MM.1S (cell line): ENCODE results near the gene GNB1.

Experiments used
- DNase-seq: peaks from one replicate; pipeline ENCODE4 v3.0.0-alpha.2; 2015
- H2AFZ ChIP-seq: fragments of 300-600 bp; sonication (generic); 2 replicates; pipeline ENCODE4 v1.6.0; 2016; ENCODE audit warnings: antibody characterized with exemption, low read length
- H3F3A ChIP-seq: fragments of 300-600 bp; sonication (generic); 2 replicates; pipeline ENCODE4 v1.6.1; 2016; ENCODE audit warnings: mild to moderate bottlenecking, antibody characterized with exemption, low read length, moderate library complexity, mixed read lengths; ENCODE audit not compliant: insufficient read depth
- H3K27ac ChIP-seq: fragments of 300-600 bp; sonication (generic); 2 replicates; pipeline ENCODE4 v1.5.1; 2016; ENCODE audit warnings: mild to moderate bottlenecking, low read length
- H3K27me3 ChIP-seq: fragments of 300-600 bp; sonication (generic); replicated peaks from 2 replicates; pipeline ENCODE4 v1.6.0; 2016; ENCODE audit warnings: low read length; ENCODE audit not compliant: insufficient read depth
- H3K36me3 ChIP-seq: fragments of 300-600 bp; sonication (generic); replicated peaks from 2 replicates; pipeline ENCODE4 v1.6.1; 2016; ENCODE audit warnings: mild to moderate bottlenecking, low read length, mixed read lengths; ENCODE audit not compliant: insufficient read depth
- H3K4me1 ChIP-seq: fragments of 300-600 bp; sonication (generic); 2 replicates; pipeline ENCODE4 v1.6.1; 2016; ENCODE audit warnings: low read length, mixed read lengths
- H3K4me2 ChIP-seq: fragments of 300-600 bp; sonication (generic); 2 replicates; pipeline ENCODE4 v1.6.0; 2016; ENCODE audit warnings: low read depth, low read length
- H3K4me3 ChIP-seq: fragments of 300-600 bp; sonication (generic); 2 replicates; pipeline ENCODE4 v1.5.1; 2016; ENCODE audit warnings: low read length, mixed read lengths
- H3K79me2 ChIP-seq: fragments of 300-600 bp; sonication (generic); 2 replicates; pipeline ENCODE4 v1.6.1; 2016; ENCODE audit warnings: mixed run types, low read length, mixed read lengths
- H3K9ac ChIP-seq: fragments of 300-600 bp; sonication (generic); 2 replicates; pipeline ENCODE4 v1.6.1; 2016; ENCODE audit warnings: low read length, mixed read lengths
- H3K9me2 ChIP-seq: fragments of 300-600 bp; sonication (generic); replicated peaks from 2 replicates; pipeline ENCODE4 v1.6.1; 2016; ENCODE audit warnings: mild to moderate bottlenecking, low read length, mixed read lengths; ENCODE audit not compliant: insufficient read depth
- H3K9me3 ChIP-seq: fragments of 300-600 bp; sonication (generic); replicated peaks from 2 replicates; pipeline ENCODE4 v1.6.1; 2016; ENCODE audit warnings: mild to moderate bottlenecking, low read length, mixed read lengths; ENCODE audit not compliant: insufficient read depth
- H4K20me1 ChIP-seq: fragments of 300-600 bp; sonication (generic); 2 replicates; pipeline ENCODE4 v1.6.1; 2016; ENCODE audit warnings: mild to moderate bottlenecking, low read length, moderate library complexity, mixed read lengths; ENCODE audit not compliant: insufficient read depth
- CTCF ChIP-seq: fragments of 300-600 bp; sonication (generic); IDR thresholded peaks from 2 replicates; pipeline ENCODE4 v1.5.1; 2016; ENCODE audit warnings: antibody characterized with exemption, low read length, mixed read lengths
- EZH2 ChIP-seq: fragments of 300-600 bp; sonication (generic); optimal IDR thresholded peaks from 2 replicates; pipeline ENCODE3; 2017; ENCODE audit warnings: low read depth, mild to moderate bottlenecking, antibody characterized with exemption, low read length, mixed read lengths
- EZH2phosphoT487 ChIP-seq: fragments of 300-600 bp; sonication (generic); IDR thresholded peaks from 2 replicates; pipeline ENCODE4 v1.6.1; 2018; ENCODE audit warnings: antibody characterized with exemption, low read length

Gene GNB1

DNA sequence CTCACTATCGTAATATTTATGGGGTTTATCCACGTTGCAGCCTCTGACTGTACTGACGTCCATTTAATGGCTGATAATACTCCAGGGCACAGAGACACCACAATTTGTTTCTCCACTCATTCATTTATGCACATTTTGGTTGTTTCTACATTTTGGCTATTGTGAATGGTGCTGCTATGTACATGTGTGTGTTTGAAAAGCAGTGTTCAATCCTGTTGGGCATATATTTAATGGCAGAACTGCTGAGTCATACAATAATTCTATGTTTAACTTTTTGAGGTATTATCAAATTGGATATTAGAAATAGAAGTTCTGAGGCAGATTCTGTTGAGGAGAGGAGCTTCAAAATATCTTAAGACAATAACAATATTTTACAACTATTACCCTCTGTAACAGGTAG, 73.7 kb downstream of the GNB1 start:
- H3K9me3 ChIP-seq: no peaks in the 10 kb centered on the region
- H3K4me1 ChIP-seq: no peaks in the 10 kb centered on the region
- TF ChIP-seq EZH2: no peak
- no peaks in the 10 kb centered on the region for H3K9me2 ChIP-seq
- no peaks in the 10 kb centered on the region for H4K20me1 ChIP-seq
- no peak overlapping the region for H3K9ac ChIP-seq
- no peak overlapping the region for H2AFZ ChIP-seq
- H3K4me2 ChIP-seq: no peak overlapping the region
- no peak for DNase-seq
- H3K27me3 ChIP-seq: no peaks in the 10 kb centered on the region
- H3K36me3 ChIP-seq: no peaks in the 10 kb centered on the region; the same call in 1 of the 2 replicates
- no peak overlapping the region for H3K4me3 ChIP-seq
- peaks cover 33% of the 10 kb centered on the region for H3K79me2 ChIP-seq
- H3F3A ChIP-seq: no peaks in the 10 kb centered on the region; the same call in 1 of the 2 replicates
- H3K27ac ChIP-seq: no peak overlapping the region

- no peaks in the 10 kb centered on the region; the same call in 1 of the 2 replicates for H3K36me3 ChIP-seq
Observed at GRCh38 chr1:1815606-1816281, 75.1 kb downstream of the GNB1 start.

DNA sequence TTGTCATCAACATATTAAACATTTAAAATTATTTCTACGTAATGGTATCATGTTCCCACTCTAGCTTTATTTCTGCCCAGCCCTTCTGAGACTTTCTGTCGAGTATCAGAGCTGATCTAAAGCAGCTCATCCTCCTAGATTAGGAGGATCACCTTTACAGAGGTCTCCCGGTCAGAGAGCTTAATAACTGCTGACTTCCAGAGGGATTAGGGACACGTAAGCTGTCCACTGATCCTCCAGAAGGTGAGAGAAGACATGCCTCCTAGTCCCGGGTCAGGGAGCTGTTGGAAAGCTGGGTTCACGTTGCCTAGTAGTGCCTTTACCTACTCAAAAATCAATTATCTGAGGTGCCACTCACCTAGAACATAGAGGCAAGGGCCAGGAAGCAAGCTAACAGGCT, 81.4 kb downstream of the GNB1 start:
- Histone ChIP-seq H3K9ac (no peak overlapping the region), H4K20me1 (no peaks in the 10 kb centered on the region), H3K4me3 (no peak overlapping the region), H3K9me3 (no peaks in the 10 kb centered on the region), H2AFZ (no peak overlapping the region), H3K27me3 (no peaks in the 10 kb centered on the region), H3K9me2 (no peaks in the 10 kb centered on the region), H3K4me2 (no peak overlapping the region), H3F3A (peaks cover 5% of the 10 kb centered on the region; the same call in 1 of the 2 replicates), H3K36me3 (peaks cover 3% of the 10 kb centered on the region; the same call in 1 of the 2 replicates), H3K79me2 (peaks cover 23% of the 10 kb centered on the region), H3K4me1 (peaks cover 14% of the 10 kb centered on the region), H3K27ac (no peak overlapping the region)
- no peak for TF ChIP-seq CTCF
- TF ChIP-seq EZH2phosphoT487: no peak
- no peak for TF ChIP-seq EZH2
- no peak for DNase-seq

More at GRCh38 chr1:1815606-1816281, 75.1 kb downstream of the GNB1 start:
- no peaks in the 10 kb centered on the region for H3K4me1 ChIP-seq
- peaks cover 19% of the 10 kb centered on the region for H3K79me2 ChIP-seq
- no peak for DNase-seq
- no peaks in the 10 kb centered on the region for H3K9me3 ChIP-seq
- no peaks in the 10 kb centered on the region for H4K20me1 ChIP-seq
- no peak overlapping the region for H3K4me2 ChIP-seq
- no peak overlapping the region for H3K4me3 ChIP-seq
- no peak for TF ChIP-seq CTCF
- TF ChIP-seq EZH2: no peak
- TF ChIP-seq EZH2phosphoT487: no peak
- H2AFZ ChIP-seq: no peak overlapping the region
- H3K27me3 ChIP-seq: no peaks in the 10 kb centered on the region
- no peaks in the 10 kb centered on the region for H3F3A ChIP-seq
- H3K27ac ChIP-seq: no peak overlapping the region
- no peak overlapping the region for H3K9ac ChIP-seq
- H3K9me2 ChIP-seq: no peaks in the 10 kb centered on the region

DNA sequence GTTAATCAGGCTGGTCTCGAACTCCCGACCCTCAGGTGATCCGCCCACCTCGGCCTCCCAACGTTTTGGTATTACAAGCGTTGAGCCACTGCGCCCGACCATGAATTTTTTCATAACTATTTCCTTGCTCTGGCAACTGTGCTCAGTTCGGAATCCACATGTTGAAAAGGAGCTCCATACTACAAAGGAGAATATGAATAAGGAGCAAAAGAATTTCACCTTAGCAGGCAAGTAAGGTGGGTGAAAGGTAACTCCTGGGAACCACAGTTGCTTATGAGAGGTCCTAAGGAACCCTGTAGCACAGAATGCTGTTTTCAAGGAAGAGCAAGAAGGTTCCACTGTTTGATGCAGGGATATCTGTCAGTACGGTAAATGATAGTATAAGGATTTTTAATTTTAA, 82.7 kb downstream of the GNB1 start:
- Histone ChIP-seq H3K9me2 (no peaks in the 10 kb centered on the region), H3K9me3 (no peaks in the 10 kb centered on the region), H3K27me3 (no peaks in the 10 kb centered on the region), H4K20me1 (no peaks in the 10 kb centered on the region), H3K9ac (no peak overlapping the region), H3K4me1 (peaks cover 14% of the 10 kb centered on the region), H3K4me3 (no peak overlapping the region), H3F3A (peaks cover 5% of the 10 kb centered on the region; the same call in 1 of the 2 replicates), H3K4me2 (no peak overlapping the region), H2AFZ (no peak overlapping the region), H3K27ac (no peak overlapping the region), H3K36me3 (peaks cover 3% of the 10 kb centered on the region; the same call in 1 of the 2 replicates), H3K79me2 (peaks cover 28% of the 10 kb centered on the region)
- DNase-seq: no peak
- no peak for TF ChIP-seq CTCF
- no peak for TF ChIP-seq EZH2
- TF ChIP-seq EZH2phosphoT487: no peak
